Measurements from ENCODE around the gene KLHDC9. TPM values are rescaled to one million over a fixed set of nuclear protein-coding genes. Genes with fewer than 3 reads are reported as not detected.

KLHDC9 gene
- total RNA-seq, 1 donor = 1.4 TPM

- Histone ChIP-seq H3K9me3 (ENCODE audit: low read depth, low read length) (no peaks in the 10 kb centered on the region), H4K20me1 (ENCODE audit: insufficient read depth, low read length) (no peaks in the 10 kb centered on the region), H2AFZ (ENCODE audit: low read length) (no peak overlapping the region), H3K4me1 (ENCODE audit: insufficient read depth, low read length) (no peaks in the 10 kb centered on the region), H3K36me3 (ENCODE audit: insufficient read depth, low read length) (no peaks in the 10 kb centered on the region), H3K4me2 (ENCODE audit: insufficient read depth, low read length) (no peak overlapping the region), H3K27ac (ENCODE audit: low read depth, low read length) (no peak overlapping the region), H3K27me3 (ENCODE audit: insufficient read depth, low read length) (peaks cover 11% of the 10 kb centered on the region), H3K79me2 (ENCODE audit: insufficient read depth, low read length) (no peaks in the 10 kb centered on the region), H3K4me3 (ENCODE audit: insufficient read depth, low read length) (no peak overlapping the region)
- no peak for TF ChIP-seq CTCF (IDR thresholded peaks at IDR 0.05; ENCODE audit: extremely low read depth, low read depth, low read length)
- no peak for DNase-seq (ENCODE audit: insufficient read length, low spot score, missing footprints)
Measured at GRCh38 chr1:161066694-161067093, 31.5 kb upstream of the KLHDC9 start.

DNA sequence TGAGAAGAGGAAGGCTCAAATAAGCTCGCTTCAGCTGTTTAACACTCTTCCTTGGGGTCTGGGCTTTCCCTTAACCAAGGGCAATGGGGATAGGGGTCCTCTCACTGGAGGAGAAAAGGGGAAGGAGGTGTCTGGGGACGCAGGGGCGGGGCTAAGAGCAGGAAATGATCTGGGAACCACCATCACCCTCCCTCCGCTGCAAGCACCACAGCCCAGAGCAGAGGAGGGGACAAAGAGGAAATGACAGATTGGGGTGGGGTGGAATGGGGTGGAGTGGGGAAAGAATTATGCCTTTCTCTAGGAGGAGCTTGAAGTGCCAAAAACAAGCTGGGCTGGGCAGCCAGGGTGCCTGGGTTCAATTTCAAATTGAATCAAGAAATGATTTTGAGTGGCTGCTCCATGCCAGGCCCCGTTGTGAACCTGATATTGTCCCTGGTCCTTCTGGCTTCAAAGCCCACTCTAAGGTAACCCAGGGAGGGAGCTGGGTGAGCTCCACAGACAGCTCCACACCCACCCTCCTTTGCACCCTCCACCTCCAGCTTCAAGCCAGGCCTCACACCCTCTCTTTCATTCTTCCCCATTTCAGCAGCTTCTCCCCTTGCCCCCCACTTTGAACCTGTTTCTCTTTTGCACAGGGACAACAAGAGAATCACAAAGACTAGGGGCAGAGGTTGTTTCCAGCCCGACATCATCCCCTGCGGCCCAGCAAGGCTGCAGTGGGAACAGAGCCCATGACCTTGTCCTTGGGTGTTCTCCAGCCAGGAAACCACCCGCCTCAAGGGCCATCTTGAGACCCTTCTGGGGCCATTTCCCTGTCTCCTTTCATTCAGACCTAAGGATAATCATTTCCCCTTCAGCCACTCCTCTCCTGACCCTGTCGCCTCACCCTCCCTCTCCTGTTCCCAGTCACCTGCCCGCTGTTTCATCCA, 29.6 kb upstream of the KLHDC9 start:
- H3K4me2 ChIP-seq (ENCODE audit: insufficient read depth, low read length) = no peak overlapping the region
- H3K36me3 ChIP-seq (ENCODE audit: insufficient read depth, low read length) = no peaks in the 10 kb centered on the region
- H3K27ac ChIP-seq (ENCODE audit: low read depth, low read length) = no peak overlapping the region
- H3K79me2 ChIP-seq (ENCODE audit: insufficient read depth, low read length) = no peaks in the 10 kb centered on the region
- H4K20me1 ChIP-seq (ENCODE audit: insufficient read depth, low read length) = no peaks in the 10 kb centered on the region
- peak; percentile 66 for DNase-seq (ENCODE audit: insufficient read length, low spot score, missing footprints)
- H3K4me3 ChIP-seq (ENCODE audit: insufficient read depth, low read length) = no peak overlapping the region
- H3K9me3 ChIP-seq (ENCODE audit: low read depth, low read length) = no peaks in the 10 kb centered on the region
- no peak for TF ChIP-seq CTCF (IDR thresholded peaks at IDR 0.05; ENCODE audit: extremely low read depth, low read depth, low read length)
- H3K27me3 ChIP-seq (ENCODE audit: insufficient read depth, low read length) = peaks cover 8% of the 10 kb centered on the region
- peak overlapping the region; percentile 35 for H2AFZ ChIP-seq (ENCODE audit: low read length)
- H3K4me1 ChIP-seq (ENCODE audit: insufficient read depth, low read length) = no peaks in the 10 kb centered on the region

GRCh38 chr1:161069241-161069640, 28.9 kb upstream of the KLHDC9 start:
- Histone ChIP-seq H3K4me1 (ENCODE audit: insufficient read depth, low read length) (no peaks in the 10 kb centered on the region), H3K9me3 (ENCODE audit: low read depth, low read length) (no peaks in the 10 kb centered on the region), H3K27me3 (ENCODE audit: insufficient read depth, low read length) (peaks cover 3% of the 10 kb centered on the region), H3K4me3 (ENCODE audit: insufficient read depth, low read length) (no peak overlapping the region), H4K20me1 (ENCODE audit: insufficient read depth, low read length) (no peaks in the 10 kb centered on the region), H3K4me2 (ENCODE audit: insufficient read depth, low read length) (no peak overlapping the region), H3K27ac (ENCODE audit: low read depth, low read length) (no peak overlapping the region), H3K36me3 (ENCODE audit: insufficient read depth, low read length) (no peaks in the 10 kb centered on the region), H3K79me2 (ENCODE audit: insufficient read depth, low read length) (no peaks in the 10 kb centered on the region), H2AFZ (ENCODE audit: low read length) (no peak overlapping the region)
- no peak for DNase-seq (ENCODE audit: insufficient read length, low spot score, missing footprints)
- TF ChIP-seq CTCF (IDR thresholded peaks at IDR 0.05; ENCODE audit: extremely low read depth, low read depth, low read length) = no peak

DNA sequence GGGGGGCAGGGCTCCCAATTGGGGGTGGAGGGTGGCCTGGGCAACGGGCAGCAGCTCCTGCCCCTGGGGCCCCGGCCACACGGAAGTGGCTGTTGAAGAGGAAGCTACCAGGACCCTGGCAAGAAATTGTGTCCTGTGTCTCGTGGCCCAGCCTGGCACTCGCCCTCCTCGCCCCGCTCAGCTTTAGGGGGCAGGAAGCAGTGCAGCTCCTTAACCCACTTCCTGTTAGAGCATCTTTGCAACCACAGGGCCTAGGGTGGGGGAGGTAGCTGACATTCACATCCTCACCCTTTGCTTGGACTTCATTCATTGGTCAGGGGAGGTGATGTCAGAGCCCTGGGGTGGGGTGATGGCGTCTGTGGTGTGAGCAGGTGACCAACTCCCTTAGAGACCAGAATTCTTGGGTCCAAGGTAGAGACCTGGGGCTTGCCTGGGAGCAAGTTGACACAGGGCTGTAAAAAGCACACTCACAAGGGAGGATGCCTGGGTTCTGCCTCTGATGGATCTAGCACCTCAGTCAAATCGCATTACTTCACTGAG, 28.4 kb upstream of the KLHDC9 start, which contains the start of gene ARHGAP30:
ARHGAP30 (minus strand) TSS at position 161 of the 540 bp plus-strand sequence. CDS start 267 bp downstream, outside the sequence.
- H2AFZ ChIP-seq (ENCODE audit: low read length) = peak within 1 kb of the TSS; percentile 29
- no peaks in the 10 kb centered on the region for H3K27me3 ChIP-seq (ENCODE audit: insufficient read depth, low read length)
- TF ChIP-seq CTCF (IDR thresholded peaks at IDR 0.05; ENCODE audit: extremely low read depth, low read depth, low read length) = no peak
- no peaks in the 10 kb centered on the region for H4K20me1 ChIP-seq (ENCODE audit: insufficient read depth, low read length)
- H3K79me2 ChIP-seq (ENCODE audit: insufficient read depth, low read length) = no peaks in the 10 kb centered on the region
- H3K4me2 ChIP-seq (ENCODE audit: insufficient read depth, low read length) = no peak within 1 kb of the TSS
- H3K9me3 ChIP-seq (ENCODE audit: low read depth, low read length) = no peaks in the 10 kb centered on the region
- no peak within 1 kb of the TSS for H3K27ac ChIP-seq (ENCODE audit: low read depth, low read length)
- DNase-seq (ENCODE audit: insufficient read length, low spot score, missing footprints) = peak; percentile 62
- H3K36me3 ChIP-seq (ENCODE audit: insufficient read depth, low read length) = no peaks in the 10 kb centered on the region
- no peaks in the 10 kb centered on the region for H3K4me1 ChIP-seq (ENCODE audit: insufficient read depth, low read length)
- no peak within 1 kb of the TSS for H3K4me3 ChIP-seq (ENCODE audit: insufficient read depth, low read length)

Data from osteoblast (primary cell).